GM19372 (cell line): ENCODE data around the gene ZNF644.
"Not testable (repeated sequence)": the region's sequence is repeated elsewhere in the genome, so short reads cannot be mapped to it uniquely, and the experiment has no call there.

Experiments used
- ATAC-seq: cut with Tn5 transposase; IDR thresholded peaks from one replicate; pipeline ENCODE4 v1.9.1; 2021; ENCODE audit warnings: mild to moderate bottlenecking, low read depth, moderate library complexity; ENCODE audit not compliant: unreplicated experiment

The ZNF644 gene

DNA sequence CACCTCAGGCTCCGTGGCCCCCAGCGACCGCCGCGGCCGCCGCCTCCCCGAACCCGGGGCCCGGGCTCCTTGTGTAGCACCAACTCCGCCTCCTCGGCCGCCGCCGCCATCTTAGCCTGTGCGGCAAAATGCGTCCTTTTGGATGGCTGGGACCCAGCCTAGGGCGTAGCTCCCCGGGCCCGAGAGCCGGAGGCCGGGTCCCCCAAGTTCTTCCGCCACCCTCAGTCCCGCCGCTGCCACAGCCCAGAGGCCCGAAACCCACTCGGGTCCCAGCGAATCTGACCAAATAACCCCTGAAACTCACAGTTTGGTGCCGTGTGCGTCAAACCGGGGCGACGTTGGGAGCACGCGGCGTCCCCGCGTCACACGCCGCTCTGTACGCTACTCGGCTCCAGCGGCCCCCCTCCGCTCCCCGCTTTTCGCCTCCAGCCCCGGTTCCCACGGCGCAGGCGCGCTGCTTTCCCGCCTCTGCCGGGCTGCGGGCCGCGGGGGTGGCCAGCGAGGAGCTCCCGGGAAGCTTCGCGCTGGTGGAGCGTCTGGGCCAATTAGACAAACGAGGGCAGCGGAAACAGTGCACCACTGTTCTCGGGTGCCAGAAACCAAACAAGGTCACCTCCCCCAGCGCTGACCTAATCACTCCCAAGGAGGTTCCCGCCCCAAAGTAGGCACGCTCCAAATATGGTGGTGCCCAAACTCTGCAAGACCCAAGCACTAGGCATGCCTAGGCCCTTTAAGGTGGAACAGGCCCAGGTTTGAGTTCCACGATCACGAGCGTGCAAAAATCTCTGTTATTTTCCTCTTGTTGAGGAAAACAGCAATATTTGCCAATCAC, at the start of gene ZNF644:
ZNF644 (minus strand) TSS at position 350 of the 832 bp plus-strand sequence. CDS start 39,682 bp downstream, outside the sequence.
- peak; percentile 76 for ATAC-seq

DNA sequence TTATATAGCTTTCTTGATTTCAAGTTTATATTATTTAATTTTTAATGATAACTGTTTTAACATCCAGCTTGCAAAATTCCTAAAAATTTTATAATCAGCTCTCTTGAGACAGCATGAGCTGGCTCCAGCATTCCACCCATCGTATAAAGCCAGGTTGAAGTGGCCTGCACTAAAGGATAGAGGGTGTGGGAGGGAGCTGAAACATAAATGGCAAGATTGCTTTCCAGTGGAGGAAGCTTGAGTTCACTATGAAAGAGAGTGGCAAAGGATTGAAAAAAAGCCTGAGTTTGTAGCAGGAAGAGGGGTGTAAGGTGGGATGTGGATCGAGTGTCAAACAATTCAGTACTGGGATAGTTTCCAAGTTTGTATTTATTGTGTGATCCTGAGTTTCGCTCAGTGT, 48.5 kb upstream of the ZNF644 start:
- ATAC-seq, result no peak

DNA sequence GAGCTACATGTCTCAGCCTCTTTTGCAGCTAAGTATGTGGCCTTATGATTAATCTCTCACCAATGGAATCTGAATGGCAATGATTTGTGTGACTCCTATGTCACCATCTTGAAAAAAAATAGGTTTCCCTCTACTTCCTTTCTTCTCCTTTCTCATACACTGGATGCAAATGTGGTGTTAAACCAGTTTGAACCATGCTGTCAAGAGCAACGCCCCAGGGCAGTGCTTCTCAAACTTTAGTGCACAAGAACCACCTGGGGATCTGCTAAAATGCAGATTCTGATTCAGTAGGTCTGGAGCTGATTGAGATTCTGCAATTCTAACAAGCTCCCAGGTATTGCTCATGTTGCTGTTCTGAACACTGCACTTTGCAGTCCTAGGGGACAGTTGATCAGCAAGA, 44.7 kb upstream of the ZNF644 start:
- no peak for ATAC-seq

DNA sequence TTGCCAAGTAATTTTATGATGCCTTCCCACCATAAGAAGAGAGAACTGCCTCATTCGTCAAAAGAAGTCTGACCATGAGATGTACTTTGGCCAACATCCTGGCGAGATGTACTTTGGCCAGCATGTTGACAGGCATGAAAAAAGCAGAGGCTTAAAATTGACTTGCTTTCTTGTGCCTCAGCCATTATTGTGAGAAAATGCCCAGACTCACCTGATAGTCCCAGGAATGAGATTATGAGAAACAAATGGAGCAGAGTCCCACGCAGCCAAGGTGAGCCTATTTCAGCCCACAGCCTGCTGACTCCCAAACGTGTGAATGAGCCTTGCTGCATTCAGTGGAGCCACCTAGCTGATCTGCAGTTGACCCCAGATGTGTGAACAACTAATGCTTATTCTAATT, 43.5 kb upstream of the ZNF644 start:
- no peak for ATAC-seq

DNA sequence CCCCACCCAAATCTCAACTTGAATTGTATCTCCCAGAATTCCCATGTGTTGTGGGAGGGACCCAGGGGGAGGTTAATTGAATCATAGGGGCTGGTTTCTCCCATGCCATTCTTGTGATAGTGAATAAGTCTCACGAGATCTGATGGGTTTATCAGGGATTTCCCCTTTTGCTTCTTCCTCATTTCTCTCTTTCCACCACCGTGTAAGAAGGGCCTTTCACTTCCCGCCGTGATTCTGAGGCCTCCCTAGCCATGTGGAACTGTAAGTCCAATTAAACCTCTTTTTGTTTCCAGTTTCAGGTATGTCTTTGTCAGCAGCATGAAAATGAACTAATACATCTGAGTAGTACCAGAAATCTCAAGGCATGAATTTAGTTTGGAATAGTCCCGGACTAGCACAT, 41.6 kb upstream of the ZNF644 start:
- not testable (repeated sequence) for ATAC-seq

DNA sequence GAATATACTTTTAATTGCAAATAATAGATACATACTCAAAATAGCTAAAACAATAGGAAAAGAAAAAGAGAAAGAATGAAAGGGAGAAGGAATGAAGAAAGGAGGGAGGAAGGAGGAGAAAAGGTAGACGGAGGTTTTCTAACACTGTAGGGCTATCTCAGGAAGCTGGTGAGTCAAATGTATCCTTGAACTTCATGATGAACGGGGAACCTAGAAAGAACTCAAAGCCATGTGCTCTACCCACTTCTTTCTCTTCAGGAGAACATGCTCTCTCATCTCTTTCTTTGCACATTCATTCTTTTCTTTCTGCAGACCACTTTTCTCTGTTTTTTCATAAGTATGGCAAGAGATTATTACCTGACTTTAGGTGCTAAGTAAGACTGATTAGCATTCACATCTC, 37.3 kb upstream of the ZNF644 start:
- ATAC-seq, result no peak

DNA sequence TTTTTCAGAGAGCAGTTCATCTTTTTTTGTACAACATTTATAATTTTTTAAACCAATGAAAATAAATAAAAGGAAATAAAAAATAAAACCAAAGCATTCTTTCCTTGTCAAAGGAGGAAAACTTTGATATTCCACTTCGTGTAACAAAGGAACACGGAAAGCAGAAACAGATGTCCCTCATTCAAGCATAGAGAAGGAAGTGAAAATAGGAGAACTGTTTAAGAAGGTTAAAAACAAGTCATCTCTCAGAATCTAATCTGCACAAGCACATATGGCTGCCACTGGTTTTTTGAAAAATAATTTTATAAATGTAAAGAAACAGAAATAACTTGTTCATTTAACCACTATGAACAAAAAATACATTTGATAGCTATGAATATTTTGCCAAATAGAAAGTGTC, 35.9 kb upstream of the ZNF644 start:
- ATAC-seq, result no peak

DNA sequence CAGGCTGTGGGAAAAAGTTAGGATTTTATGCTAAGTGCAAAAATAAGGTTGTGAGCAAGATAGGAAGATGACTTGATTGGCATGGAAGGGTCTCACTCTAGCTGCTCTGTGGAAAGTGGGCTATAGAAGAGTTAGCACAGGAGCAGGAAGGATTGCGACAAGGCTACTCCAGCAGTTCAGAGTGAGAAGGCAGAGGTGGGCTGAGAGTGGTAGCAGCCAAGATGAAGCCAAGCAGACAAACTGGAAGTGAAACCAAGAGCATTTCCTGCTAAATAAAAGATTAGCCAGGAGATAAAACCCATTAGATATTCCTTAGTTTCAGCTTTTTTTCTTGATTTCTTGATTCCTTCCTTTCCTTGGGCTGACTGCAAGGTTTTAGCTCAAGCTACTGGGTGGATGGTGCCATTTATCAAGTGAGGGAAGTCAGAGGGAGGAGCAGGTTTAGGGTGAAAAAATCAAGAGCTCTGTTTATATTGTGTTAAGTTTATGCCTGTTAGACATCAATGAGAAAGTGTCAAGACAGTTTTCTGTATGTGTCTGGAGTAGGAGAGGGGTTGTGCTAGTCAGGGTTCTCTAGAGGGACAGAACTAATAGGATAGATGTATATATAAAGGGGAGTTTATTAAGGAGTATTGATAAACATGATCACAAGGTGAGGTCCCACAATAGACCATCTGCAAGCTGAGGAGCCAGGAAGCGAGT, 33.1 kb upstream of the ZNF644 start:
- peak; percentile 69 for ATAC-seq

DNA sequence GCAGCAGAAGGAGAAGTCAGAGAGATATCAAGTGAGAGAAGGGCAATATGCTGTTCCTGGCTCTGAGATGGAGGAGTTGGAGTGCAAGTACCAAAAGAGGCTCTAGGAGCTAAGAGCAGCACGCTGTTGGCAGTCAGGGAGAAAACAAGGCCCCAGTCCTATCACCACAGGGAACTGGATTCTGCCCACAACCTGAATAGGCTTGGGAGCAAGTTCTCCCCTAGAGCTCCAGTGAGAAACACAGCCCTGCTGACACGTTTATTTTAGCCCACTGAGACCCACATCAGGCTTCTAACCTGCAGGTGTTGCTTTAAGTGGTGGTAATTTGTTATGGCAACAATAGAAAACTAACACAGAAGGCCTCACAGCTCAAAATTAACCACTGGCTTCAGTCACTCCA, 31.8 kb upstream of the ZNF644 start:
- no peak for ATAC-seq

DNA sequence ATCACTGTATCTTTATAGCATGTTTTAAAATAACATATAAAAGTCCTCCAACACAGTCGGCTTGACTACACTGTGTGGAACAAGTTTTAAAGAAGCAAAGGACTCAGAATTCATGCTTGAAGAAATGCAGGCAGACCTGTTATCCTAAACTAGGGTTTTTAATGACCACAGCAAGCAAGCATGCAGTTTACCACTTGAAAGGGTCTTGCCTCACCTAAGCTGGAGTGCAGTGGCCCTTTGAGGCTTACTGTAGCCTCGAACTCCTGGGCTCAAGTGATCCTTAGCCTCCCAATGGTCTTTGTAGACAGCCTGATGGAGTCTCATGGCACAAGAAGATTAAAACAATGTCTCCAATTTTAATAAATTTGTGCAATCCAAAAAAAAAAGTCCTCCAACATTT, 27.7 kb upstream of the ZNF644 start:
- not testable (repeated sequence) for ATAC-seq

DNA sequence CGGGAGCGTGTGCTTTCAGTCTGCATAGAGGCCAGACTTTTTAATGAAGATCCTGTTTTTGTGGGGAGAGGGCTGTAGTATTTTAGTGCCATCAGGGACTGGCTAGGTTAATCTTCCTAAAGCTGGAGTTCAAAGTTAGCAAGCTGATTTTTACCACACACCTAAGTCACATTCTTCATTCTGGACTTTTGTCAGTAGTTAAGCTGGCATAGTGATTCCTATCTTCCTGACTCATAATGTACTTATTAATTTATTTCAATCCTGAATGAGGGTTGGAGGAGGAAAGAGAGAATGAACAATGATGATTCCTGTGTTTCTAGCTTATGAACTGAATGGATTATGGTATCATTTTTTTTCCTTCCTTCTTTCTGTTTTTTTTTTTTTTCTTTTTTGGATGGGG, 24.9 kb upstream of the ZNF644 start:
- ATAC-seq, result no peak

DNA sequence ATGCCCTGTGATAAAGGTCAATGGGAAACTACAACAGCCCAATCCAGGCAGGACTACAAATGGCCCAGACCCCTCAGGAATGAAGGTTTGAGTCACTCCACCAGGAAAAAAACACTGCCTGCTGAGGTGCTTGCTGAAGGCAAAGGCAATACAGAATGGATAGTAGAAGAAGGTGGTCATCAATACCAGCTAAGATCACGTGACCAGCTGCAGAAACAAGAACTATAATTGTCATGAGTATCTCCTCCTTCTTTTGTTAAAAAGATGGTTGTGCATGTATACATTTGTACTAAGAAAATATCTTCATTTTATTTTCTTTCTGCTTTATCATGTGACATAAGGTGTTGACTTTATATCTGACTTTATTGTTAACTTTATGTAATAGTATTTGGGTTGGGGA, 23.4 kb upstream of the ZNF644 start:
- ATAC-seq, result no peak

DNA sequence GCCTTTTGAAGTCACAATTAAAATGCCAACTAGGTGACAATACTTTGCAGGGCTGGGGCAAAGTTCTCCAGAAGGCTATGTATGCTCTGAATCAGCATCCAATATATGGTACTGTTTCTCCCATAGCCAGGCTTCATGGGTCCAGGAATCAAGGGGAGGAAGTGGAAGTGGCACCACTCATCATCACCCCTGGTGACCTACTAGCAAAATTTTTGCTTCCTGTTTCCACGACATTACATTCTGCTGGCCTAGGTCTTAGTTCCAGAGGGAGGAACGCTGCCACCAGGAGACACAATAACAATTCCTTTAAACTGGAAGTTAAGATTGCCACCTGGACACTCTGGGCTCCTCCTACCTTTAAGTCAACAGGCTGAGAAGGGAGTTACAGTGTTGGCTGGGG, 22.9 kb upstream of the ZNF644 start:
- not testable (repeated sequence) for ATAC-seq

DNA sequence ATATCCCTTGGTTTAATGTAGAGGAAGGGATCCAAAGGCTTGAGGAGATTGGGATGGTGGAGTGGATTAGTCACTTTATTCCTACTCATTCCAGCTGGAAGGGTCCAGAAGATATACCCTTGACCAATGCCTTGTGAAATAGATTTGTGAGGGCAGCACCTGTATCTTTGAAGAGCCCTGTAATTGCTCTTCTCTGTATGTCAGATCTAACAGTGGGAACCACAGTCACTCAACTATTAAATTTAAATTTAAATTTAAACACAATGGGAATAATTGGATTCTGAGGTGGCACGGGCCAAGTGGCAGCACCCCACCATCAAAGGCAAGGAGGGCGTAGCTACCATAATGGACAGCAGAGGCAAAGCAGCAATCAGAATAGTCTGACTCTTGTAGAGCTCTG, 20.5 kb upstream of the ZNF644 start:
- not testable (repeated sequence) for ATAC-seq

DNA sequence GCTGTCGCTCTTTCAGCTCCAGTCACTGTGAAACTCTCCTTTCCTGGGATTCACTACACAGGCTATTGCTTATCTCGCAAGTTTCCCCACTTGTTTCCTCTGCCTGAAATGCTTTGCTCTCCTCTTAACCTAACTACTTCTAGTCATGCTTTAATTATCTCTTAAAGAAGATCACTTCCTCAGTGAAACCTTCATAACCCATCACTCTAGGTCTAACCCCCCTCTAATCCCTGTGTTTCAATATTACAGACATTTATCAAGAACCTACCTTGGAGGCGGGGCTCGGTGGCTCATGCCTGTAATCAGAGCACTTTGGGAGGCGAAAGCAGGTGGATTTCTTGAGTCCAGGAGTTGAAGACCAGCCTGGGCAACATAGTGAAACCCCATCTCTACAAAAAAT, 16.7 kb upstream of the ZNF644 start:
- ATAC-seq, result no peak

DNA sequence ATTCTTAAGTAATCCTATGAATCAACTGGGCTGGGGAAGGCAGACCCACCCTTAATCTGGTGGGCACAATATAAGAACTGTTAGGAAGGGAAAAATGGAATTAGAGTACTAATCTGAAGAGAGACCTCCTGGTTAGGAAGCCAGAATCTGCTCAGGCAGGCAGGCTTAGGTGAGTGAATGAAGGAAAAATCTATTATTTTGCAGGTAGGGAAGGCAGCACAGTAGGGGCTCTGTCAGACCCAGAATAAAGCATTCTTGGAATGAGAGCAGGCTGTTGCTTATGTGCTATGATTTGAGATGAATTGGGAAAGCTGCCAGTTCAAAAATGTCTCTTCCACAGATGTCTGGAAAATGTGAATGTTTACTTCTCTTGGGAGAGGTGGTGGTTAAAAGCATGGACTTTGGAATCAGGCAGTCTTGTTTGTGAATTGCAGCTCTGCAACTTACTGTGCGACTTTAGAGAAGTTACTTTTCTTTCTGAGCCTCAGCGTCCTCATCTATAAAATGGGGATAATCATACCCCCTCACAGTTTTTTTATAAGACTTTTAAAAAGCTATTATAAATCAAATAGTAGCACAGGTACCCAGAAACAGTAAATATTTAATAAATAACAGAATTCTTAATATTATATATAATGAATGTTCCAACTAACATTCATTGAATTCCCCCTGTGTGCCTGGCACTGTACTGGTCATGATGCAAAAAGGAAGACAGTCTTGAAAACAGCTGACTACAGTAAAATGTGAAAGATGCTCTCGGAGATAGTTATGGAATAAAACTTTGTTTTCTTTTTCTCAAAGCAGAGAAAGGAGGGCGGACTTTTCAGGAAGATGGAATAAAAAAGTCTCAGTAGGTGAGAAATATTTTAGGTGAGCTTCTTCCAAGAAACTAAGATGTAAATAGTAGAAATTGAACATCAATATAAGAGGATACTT, 15.3 kb upstream of the ZNF644 start:
- no peak for ATAC-seq

DNA sequence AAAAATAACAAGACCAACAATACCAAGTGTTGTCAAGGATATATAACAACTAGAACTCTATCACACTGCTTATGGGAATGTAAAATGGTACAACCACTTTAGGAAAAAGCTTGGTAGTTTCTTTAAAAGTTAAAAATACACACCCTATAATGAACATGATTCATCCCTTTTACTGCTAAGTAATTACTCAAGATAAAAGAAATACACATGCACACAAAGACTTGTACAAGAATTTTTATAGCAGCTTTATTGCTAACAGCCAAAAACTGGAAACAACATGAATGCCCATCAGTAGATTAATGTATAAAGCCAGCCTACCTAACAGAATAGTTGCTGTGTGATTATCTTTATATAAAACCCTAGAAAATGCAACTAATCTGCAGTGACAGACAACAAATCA, 10.5 kb upstream of the ZNF644 start:
- ATAC-seq, result no peak

DNA sequence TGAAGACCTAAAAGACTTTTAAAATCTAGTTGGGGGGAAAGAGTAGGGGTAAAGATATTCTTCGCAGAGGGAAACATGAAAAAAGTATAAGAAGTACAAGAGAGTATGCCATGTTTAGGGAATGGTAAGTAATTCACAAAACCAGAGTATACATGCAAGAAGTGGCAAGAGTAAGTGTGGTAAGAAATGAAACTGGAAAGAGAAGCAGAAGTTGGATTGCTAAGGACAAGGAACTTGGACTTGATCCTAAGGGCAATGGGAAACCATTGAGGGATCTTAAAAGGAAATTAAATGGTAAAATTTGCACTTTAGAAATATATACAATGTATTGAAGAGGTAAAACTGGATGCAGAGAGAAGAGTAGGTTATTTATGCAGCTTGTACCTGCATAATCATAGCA, 9.2 kb upstream of the ZNF644 start:
- no peak for ATAC-seq

DNA sequence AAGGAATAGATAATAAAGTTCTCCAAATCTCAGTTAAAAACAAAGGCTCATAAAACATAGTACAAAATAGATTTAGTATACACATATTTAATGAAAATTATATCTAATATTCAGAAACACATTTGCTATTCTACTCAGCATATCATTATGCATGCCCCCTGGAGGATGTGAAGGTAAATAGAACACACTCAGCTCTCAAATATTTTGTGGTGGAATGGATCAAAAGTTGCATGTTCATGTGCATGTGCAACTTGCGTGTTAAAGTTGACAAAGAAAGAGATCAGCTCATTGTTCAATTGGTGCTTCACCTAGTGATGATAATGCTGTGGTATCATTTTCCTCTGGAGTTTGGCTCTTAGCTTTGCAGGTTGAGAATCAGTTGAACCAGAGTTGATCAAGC, 4.9 kb upstream of the ZNF644 start:
- ATAC-seq, result no peak

DNA sequence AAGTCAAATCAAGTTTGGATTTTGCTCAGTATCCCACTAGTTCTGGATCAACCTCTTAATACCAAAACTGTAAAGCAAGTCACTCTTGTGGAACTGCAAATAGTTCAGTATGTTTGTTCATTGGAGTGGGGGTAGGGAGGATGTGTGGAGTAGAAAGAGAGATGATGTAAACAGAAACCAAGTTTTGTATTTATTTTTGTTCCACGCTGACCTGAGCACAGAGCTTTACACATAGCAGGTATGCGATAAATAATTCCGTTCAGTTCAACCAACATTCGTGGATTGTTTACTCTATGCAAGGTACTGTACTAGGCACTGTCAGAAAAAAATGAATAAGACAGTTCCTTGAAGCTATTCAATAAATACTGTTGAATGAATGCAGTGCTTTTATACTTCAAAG, 4.5 kb upstream of the ZNF644 start:
- ATAC-seq, result no peak
